ENCODE data around the gene REXO5.

DNA sequence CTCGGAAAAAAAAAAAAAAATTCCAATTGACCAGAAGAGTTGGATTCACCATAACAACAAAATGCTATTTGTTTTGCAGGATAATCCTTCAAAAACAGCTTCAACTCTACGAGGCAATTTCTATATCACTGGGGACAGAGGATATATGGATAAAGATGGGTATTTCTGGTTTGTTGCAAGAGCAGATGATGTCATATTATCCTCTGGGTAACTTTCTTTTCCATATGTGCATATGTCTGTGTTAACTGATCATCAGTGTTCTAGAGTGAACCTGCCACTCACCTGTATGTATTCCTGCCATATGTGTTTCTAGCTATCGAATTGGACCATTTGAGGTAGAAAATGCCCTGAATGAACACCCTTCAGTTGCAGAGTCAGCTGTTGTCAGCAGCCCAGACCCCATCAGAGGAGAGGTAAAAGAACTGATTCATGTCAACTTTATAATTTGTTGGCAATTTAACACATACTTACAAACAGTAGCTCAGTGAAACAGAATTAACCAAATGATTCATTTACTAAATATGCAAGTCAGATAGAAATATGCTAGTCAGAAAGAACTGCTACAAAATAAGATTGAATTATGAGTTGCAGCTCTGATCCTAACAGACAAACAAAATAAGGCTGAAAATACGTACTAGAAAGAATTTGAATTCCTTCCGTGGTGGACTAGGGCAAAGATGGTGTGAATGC lies 14.3 kb upstream of the REXO5 start:
- TF ChIP-seq POLR2A (IDR thresholded peaks at IDR 0.05): no peak
- TF ChIP-seq, protein P1, sequence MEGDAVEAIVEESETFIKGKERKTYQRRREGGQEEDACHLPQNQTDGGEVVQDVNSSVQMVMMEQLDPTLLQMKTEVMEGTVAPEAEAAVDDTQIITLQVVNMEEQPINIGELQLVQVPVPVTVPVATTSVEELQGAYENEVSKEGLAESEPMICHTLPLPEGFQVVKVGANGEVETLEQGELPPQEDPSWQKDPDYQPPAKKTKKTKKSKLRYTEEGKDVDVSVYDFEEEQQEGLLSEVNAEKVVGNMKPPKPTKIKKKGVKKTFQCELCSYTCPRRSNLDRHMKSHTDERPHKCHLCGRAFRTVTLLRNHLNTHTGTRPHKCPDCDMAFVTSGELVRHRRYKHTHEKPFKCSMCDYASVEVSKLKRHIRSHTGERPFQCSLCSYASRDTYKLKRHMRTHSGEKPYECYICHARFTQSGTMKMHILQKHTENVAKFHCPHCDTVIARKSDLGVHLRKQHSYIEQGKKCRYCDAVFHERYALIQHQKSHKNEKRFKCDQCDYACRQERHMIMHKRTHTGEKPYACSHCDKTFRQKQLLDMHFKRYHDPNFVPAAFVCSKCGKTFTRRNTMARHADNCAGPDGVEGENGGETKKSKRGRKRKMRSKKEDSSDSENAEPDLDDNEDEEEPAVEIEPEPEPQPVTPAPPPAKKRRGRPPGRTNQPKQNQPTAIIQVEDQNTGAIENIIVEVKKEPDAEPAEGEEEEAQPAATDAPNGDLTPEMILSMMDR (IDR thresholded peaks at IDR 0.05): no peak
